Peyer's patch (tissue), 4 donors: ENCODE data around the gene RANBP3. TPM values are rescaled to one million over a fixed set of nuclear protein-coding genes. Genes with fewer than 3 reads are reported as not detected.

Experiments used
- DNase-seq, 3 donors: peaks; one replicate each; pipeline ENCODE4 v3.0.0-alpha.2; 2017 to 2019
- H3K27ac ChIP-seq, 4 donors: fragments of 200-600 bp; sonication (generic); one replicate each; pipeline ENCODE4 v1.5.1; 2016 to 2019
- H3K27me3 ChIP-seq, 2 donors: fragments of 200-600 bp; sonication (generic); one replicate each; pipeline ENCODE4 v1.5.1; 2019
- H3K36me3 ChIP-seq, 3 donors: fragments of 200-600 bp; sonication (generic); one replicate each; pipeline ENCODE4 v1.5.1; 2016 to 2019
- H3K4me1 ChIP-seq, 4 donors: fragments of 200-600 bp; sonication (generic); one replicate each; pipeline ENCODE4 v1.5.1; 2016 to 2019
- H3K4me3 ChIP-seq, 4 donors: fragments of 200-600 bp; sonication (generic); 1 replicate in 3 of 4; 2 replicates in 1 of 4; pipeline ENCODE4 v1.5.1; 2016 to 2019; ENCODE audit warnings: mild to moderate bottlenecking in 1 of 4
- H3K9me3 ChIP-seq, 4 donors: fragments of 200-600 bp; sonication (generic); one replicate each; pipeline ENCODE4 v1.5.1; 2016 to 2019; ENCODE audit warnings: mild to moderate bottlenecking in 1 of 4
- POLR2A ChIP-seq, 2 donors: fragments of 450-650 bp; IDR thresholded peaks; one replicate each; pipeline ENCODE4 v1.5.1; 2017; ENCODE audit warnings: antibody characterized with exemption in 2 of 2, mild to moderate bottlenecking in 2 of 2, moderate library complexity in 2 of 2
- total RNA-seq, 4 donors: library from RNA; depleted of rRNA; stranded (reverse); fragments of >200 nt; gene quantifications; one replicate each; pipeline ENCODE4 v1.1.0, GENCODE V29; 2016
- TF ChIP-seq, protein P1 (sequence below), 6 experiments: fragments of 450-650 bp in 4 of 6; fragments of 200-600 bp in 2 of 6; sonication (generic) in 1 of 6; IDR thresholded peaks; one replicate each; pipeline ENCODE4 v1.5.1; 2017 to 2019; ENCODE audit warnings: antibody characterized with exemption in 6 of 6, mild to moderate bottlenecking in 3 of 6, moderate library complexity in 1 of 6

Gene RANBP3
- total RNA-seq, 4 donors from 2014 or later = 59.7 to 104 (median 91.1) TPM

- H3K27me3 ChIP-seq = no peaks in the 10 kb centered on the region
- DNase-seq = no peak
- peaks cover 0 to 11% (median 0%) of the 10 kb centered on the region in 3 donors for H3K36me3 ChIP-seq
- H3K4me1 ChIP-seq = peaks cover 0 to 78% (median 30%) of the 10 kb centered on the region in 4 donors
- H3K4me3 ChIP-seq = no peak overlapping the region
- TF ChIP-seq POLR2A (IDR thresholded peaks at IDR 0.05) = no peak
- TF ChIP-seq, protein P1, sequence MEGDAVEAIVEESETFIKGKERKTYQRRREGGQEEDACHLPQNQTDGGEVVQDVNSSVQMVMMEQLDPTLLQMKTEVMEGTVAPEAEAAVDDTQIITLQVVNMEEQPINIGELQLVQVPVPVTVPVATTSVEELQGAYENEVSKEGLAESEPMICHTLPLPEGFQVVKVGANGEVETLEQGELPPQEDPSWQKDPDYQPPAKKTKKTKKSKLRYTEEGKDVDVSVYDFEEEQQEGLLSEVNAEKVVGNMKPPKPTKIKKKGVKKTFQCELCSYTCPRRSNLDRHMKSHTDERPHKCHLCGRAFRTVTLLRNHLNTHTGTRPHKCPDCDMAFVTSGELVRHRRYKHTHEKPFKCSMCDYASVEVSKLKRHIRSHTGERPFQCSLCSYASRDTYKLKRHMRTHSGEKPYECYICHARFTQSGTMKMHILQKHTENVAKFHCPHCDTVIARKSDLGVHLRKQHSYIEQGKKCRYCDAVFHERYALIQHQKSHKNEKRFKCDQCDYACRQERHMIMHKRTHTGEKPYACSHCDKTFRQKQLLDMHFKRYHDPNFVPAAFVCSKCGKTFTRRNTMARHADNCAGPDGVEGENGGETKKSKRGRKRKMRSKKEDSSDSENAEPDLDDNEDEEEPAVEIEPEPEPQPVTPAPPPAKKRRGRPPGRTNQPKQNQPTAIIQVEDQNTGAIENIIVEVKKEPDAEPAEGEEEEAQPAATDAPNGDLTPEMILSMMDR (IDR thresholded peaks at IDR 0.05) = no peak
- H3K9me3 ChIP-seq = no peaks in the 10 kb centered on the region
- H3K27ac ChIP-seq = peak overlapping the region; percentile 21 to 70 (median 60)
Measured at GRCh38 chr19:5948752-5949564, 29.0 kb downstream of the RANBP3 start.

- H3K27me3 ChIP-seq = no peaks in the 10 kb centered on the region
- H3K4me1 ChIP-seq = peaks cover 0 to 77% (median 25%) of the 10 kb centered on the region in 4 donors
- peak overlapping the region; percentile 48 to 70 (median 67) for H3K27ac ChIP-seq
- no peak overlapping the region for H3K4me3 ChIP-seq
- H3K9me3 ChIP-seq = no peaks in the 10 kb centered on the region
- DNase-seq = peak in 1 of 3 donors; percentile 70
- TF ChIP-seq, protein P1 (IDR thresholded peaks at IDR 0.05) = no peak
- no peak for TF ChIP-seq POLR2A (IDR thresholded peaks at IDR 0.05)
- H3K36me3 ChIP-seq = peaks cover 0 to 11% (median 0%) of the 10 kb centered on the region in 3 donors
Measured at GRCh38 chr19:5947435-5947834, 30.5 kb downstream of the RANBP3 start.

- no peaks in the 10 kb centered on the region for H3K9me3 ChIP-seq
- H3K4me1 ChIP-seq = peaks cover 0 to 44% (median 8%) of the 10 kb centered on the region in 4 donors
- H3K4me3 ChIP-seq = no peak overlapping the region
- H3K27me3 ChIP-seq = no peaks in the 10 kb centered on the region
- DNase-seq = no peak
- TF ChIP-seq, protein P1 (IDR thresholded peaks at IDR 0.05) = no peak
- no peak for TF ChIP-seq POLR2A (IDR thresholded peaks at IDR 0.05)
- peak overlapping the region in 2 of 4 donors; percentile 44 to 50 for H3K27ac ChIP-seq
- H3K36me3 ChIP-seq = peaks cover 0 to 34% (median 0%) of the 10 kb centered on the region in 3 donors
Measured at GRCh38 chr19:5943623-5944022, 34.3 kb downstream of the RANBP3 start.

GRCh38 chr19:5943045-5943444, 34.9 kb downstream of the RANBP3 start:
- TF ChIP-seq, protein P1 (IDR thresholded peaks at IDR 0.05) = no peak
- no peak for TF ChIP-seq POLR2A (IDR thresholded peaks at IDR 0.05)
- H3K27ac ChIP-seq = peak overlapping the region in 2 of 4 donors; percentile 44 to 50
- peaks cover 0 to 38% (median 3%) of the 10 kb centered on the region in 4 donors for H3K4me1 ChIP-seq
- DNase-seq = no peak
- no peaks in the 10 kb centered on the region for H3K9me3 ChIP-seq
- peaks cover 0 to 35% (median 0%) of the 10 kb centered on the region in 3 donors for H3K36me3 ChIP-seq
- no peaks in the 10 kb centered on the region for H3K27me3 ChIP-seq
- no peak overlapping the region for H3K4me3 ChIP-seq

- Histone ChIP-seq H3K27me3 (no peaks in the 10 kb centered on the region), H3K27ac (no peak overlapping the region), H3K4me1 (peaks cover 0 to 25% (median 0%) of the 10 kb centered on the region in 4 donors), H3K4me3 (no peak overlapping the region), H3K36me3 (peaks cover 0 to 42% (median 0%) of the 10 kb centered on the region in 3 donors), H3K9me3 (no peaks in the 10 kb centered on the region)
- TF ChIP-seq POLR2A (IDR thresholded peaks at IDR 0.05) = no peak
- TF ChIP-seq, protein P1 (IDR thresholded peaks at IDR 0.05) = no peak
- DNase-seq = no peak
Measured at GRCh38 chr19:5941673-5942072, 36.3 kb downstream of the RANBP3 start.
